T-helper 22 cell (primary cell): ENCODE results near the gene CDK14.

Source experiments
- DNase-seq: peaks from one replicate; pipeline ENCODE4 v3.0.0-alpha.2; 2020; ENCODE audit warnings: low read depth

CDK14 gene

GRCh38 chr7:91055219-91055618 is 459.1 kb downstream of the CDK14 start:
- DNase-seq, result no peak

- DNase-seq, result no peak
Observed at GRCh38 chr7:91062713-91063112, 466.6 kb downstream of the CDK14 start.

GRCh38 chr7:91064052-91064451 is 467.9 kb downstream of the CDK14 start:
- no peak for DNase-seq

GRCh38 chr7:91064938-91065337 is 468.8 kb downstream of the CDK14 start:
- no peak for DNase-seq

- DNase-seq, result no peak
Observed at GRCh38 chr7:91066627-91067026, 470.5 kb downstream of the CDK14 start.

GRCh38 chr7:91067242-91067641 is 471.1 kb downstream of the CDK14 start:
- no peak for DNase-seq

GRCh38 chr7:91068136-91068795 is 472.1 kb downstream of the CDK14 start:
- no peak for DNase-seq

- DNase-seq, result no peak
Observed at GRCh38 chr7:91069146-91069545, 473.0 kb downstream of the CDK14 start.

GRCh38 chr7:91079487-91079886 is 483.4 kb downstream of the CDK14 start:
- DNase-seq, result no peak

- no peak for DNase-seq
Observed at GRCh38 chr7:91080351-91080750, 484.2 kb downstream of the CDK14 start.

GRCh38 chr7:91082038-91082437 is 485.9 kb downstream of the CDK14 start:
- DNase-seq, result no peak

- DNase-seq, result no peak
Observed at GRCh38 chr7:91082852-91083495, 486.9 kb downstream of the CDK14 start.

- DNase-seq, result no peak
Observed at GRCh38 chr7:91083855-91084644, 487.9 kb downstream of the CDK14 start.

GRCh38 chr7:91085175-91085574 is 489.1 kb downstream of the CDK14 start:
- no peak for DNase-seq

- DNase-seq, result no peak
Observed at GRCh38 chr7:91086200-91086599, 490.1 kb downstream of the CDK14 start.

- no peak for DNase-seq
Observed at GRCh38 chr7:91088156-91088555, 492.0 kb downstream of the CDK14 start.

GRCh38 chr7:91088691-91089090 is 492.6 kb downstream of the CDK14 start:
- DNase-seq, result no peak

GRCh38 chr7:91089382-91089963 is 493.4 kb downstream of the CDK14 start:
- no peak for DNase-seq

GRCh38 chr7:91090684-91091083 is 494.6 kb downstream of the CDK14 start:
- DNase-seq, result no peak

GRCh38 chr7:91091631-91092030 is 495.5 kb downstream of the CDK14 start:
- DNase-seq, result no peak

GRCh38 chr7:91093181-91093580 is 497.1 kb downstream of the CDK14 start:
- DNase-seq, result no peak

GRCh38 chr7:91098566-91098965 is 502.4 kb downstream of the CDK14 start:
- DNase-seq, result no peak

GRCh38 chr7:91103363-91103762 is 507.2 kb downstream of the CDK14 start:
- DNase-seq, result no peak
